Hematopoietic multipotent progenitor cell (in vitro differentiated cells): ENCODE data around the gene DEPDC5. TPM values are rescaled to one million over a fixed set of nuclear protein-coding genes. Genes with fewer than 3 reads are reported as not detected.

ENCODE experiments used
- DNase-seq, 3 donors: peaks; one replicate each; pipeline ENCODE4 v3.0.0-alpha.2; 2011 to 2015; ENCODE audit warnings: low read depth in 2 of 3, low spot score in 2 of 3
- small RNA-seq: library from RNA; depleted of rRNA; stranded (forward); fragments of <200 nt; gene quantifications from one replicate; pipeline ENCODE3, GENCODE V24; 2012
- total RNA-seq: library from RNA; depleted of rRNA; stranded (reverse); fragments of >200 nt; gene quantifications from one replicate; pipeline ENCODE4 v1.2.3, GENCODE V29; 2012

The DEPDC5 gene
- total RNA-seq, 1 donor = 19.7 TPM

DNA sequence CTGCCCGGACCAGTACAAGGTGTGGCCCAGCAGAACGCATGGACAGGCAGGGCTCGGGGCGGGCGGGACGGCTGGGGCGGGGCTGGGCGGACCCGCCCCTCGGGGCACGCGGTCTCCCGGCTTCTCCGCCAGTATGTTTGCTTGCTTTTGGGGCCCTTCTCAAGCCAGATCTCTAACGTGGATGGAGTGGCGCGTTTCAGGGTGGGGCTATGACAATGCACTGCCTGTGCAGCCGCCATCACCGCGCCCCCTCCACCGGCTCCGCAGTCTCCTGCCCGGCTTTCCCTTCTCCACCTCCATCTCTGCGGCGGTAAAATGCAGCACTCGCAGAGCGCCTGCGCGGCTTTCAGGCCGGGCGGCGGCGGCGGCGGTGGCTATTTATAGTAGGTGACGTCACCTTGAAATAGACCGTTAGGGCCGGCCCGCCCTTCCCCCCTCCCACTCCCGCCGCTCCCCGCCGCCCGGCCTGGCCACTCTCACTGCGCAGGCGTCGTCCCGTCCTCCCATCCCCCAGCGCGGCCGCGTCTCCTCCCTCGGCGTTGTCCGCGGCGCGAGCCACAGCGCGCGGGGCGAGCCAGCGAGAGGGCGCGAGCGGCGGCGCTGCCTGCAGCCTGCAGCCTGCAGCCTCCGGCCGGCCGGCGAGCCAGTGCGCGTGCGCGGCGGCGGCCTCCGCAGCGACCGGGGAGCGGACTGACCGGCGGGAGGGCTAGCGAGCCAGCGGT, 190.3 kb downstream of the DEPDC5 start, which contains the start of gene YWHAH:
Gene YWHAH (plus strand): TSS at position 558 of the 722 bp plus-strand sequence. CDS start 199 bp downstream, outside the sequence.
- DNase-seq = peak; percentile 65 to 95 (median 89)

DNA sequence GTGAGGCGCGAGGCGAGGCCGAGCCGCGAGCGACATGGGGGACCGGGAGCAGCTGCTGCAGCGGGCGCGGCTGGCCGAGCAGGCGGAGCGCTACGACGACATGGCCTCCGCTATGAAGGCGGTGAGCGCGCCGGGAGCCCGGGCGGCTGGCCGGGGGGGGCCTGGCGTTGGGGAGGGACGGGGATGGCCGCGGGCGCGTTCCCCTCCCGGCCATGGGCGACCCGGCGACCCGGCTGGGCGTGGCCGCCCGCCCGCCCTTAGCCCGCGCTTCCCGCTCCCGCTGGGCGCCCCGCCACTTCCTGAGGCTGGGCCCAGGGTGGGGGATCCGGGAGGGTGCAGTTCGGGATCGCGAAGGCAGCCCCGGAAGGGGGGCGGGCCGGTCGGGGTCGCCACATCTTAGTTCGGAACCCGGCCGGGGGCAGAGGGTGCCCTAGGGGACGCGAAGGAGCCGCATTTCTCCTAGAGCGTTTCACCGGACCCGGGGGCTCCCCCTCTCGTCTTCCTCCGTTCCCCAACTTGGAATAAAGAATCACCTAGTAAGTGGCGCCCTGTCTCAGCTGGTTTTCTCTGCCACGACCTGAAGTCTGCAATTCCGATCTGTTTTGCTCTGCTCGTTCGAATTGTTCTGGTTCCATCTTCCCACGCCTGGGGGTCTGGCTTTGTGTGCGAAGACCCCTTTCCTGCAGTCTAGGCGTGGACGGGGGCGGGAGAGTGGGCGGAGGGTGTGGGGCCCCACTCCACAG, 191.1 kb downstream of the DEPDC5 start:
- DNase-seq = peak in 2 of 3 donors; percentile 26 to 40

DNA sequence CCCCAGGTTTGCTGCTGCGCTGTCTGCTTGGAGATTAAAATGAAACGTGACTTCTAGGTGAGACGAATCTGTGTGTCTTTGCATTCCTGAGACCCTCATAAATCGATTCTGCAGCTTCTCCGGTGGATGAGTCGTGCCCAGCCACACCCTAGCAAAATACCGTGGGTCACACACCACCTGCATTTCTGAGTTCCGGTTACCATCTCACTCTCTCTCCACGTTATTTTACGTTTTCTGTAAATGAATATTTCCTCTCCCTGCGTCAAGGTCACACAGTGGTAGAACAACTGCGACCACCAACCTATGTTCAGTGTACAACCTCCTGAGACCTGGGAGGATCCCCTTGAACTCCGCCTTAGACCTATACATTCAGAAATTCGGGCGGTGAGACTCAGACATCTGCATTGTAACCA, 191.6 kb downstream of the DEPDC5 start:
- no peak for DNase-seq

DNA sequence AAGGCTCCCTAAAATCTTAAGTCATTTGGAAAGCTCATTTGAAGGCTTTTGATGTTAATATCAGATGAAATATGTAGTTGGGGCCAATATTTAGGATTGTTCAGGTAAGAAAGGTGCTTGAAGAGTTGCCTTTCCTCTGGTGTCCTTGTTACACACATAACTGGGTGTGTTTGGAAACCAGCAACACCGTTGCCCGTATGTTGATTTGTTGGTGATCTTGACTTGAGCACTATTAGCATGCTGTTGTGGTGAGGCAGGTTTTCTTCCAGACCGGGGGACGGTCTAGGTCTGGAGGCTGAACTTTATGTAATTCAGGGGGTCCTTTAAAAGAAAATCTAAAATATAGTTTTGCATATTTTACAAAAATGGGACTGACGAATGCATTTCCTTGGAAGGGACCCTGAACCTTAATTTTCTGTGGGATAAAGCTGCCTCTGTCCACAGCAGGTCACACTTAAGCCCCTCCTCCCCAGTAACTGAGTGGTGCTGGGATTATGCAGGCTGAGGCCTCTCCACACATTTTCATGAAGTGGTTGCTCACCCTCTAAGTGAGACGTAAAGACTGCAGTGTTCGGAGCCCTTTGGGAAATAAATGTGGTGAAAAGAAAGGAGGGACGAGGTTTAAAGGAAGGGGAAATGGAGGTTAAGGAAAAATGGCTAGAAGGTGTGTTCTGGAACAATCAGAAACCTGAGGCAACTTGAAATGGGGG, 192.3 kb downstream of the DEPDC5 start:
- no peak for DNase-seq

DNA sequence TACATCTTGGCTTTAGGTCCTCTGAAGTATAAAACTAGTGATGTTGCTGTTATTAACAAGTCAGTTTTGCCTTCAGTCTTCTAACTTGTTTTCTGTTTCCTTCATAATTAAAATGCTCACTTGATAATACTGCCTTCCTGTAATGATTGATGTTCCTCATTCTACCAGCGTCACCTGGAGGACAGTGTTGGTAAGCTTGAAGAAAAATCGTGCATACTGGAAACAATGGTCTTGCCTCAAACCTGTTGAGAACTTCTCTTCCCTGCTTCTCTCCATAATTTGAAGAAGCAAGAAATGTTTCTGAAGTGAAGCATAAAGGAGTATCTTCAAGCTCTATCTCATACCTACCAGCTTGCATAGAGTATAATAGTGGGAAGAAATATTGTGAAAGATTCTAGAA, 193.5 kb downstream of the DEPDC5 start:
- DNase-seq = peak; percentile 31 to 82 (median 53)

DNA sequence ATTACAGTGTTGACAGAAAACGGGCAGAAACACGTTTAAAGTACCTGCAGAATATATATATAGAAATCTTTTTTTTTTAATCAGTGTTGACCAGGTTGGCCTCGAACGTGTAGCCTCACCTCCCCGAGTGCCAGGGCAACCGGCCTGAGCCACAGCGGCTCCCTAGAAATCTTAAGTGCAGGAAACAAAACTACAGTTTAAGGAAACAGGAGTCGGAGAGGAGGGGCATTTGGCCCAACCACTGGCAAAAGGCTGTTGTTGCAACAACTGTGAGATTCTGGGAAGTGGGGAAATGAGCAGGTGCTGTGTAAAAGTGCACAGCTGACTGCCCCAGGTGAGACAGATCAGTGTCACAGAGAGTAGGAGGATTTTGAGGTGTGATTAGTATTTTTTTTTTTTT, 194.2 kb downstream of the DEPDC5 start:
- no peak for DNase-seq

DNA sequence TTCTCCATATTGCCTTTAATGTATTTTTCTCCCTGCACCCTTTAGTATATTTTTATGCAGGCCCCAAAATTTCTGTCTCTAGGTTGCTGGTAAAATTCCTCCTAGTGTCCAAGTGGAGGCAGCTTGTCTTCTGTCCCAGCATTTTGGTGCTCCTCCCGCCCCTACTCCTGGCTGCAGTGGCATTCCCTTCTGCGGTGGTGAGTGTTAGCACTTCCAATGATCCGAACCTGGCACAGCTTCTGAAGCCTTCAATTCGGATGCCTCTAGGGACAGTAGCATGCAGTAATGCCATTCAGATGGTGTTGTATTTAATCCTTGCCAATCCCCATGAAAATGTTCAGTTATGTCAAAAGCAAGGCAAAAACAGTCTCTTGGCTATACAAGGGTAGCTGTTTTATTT, 196.4 kb downstream of the DEPDC5 start:
- DNase-seq = no peak

DNA sequence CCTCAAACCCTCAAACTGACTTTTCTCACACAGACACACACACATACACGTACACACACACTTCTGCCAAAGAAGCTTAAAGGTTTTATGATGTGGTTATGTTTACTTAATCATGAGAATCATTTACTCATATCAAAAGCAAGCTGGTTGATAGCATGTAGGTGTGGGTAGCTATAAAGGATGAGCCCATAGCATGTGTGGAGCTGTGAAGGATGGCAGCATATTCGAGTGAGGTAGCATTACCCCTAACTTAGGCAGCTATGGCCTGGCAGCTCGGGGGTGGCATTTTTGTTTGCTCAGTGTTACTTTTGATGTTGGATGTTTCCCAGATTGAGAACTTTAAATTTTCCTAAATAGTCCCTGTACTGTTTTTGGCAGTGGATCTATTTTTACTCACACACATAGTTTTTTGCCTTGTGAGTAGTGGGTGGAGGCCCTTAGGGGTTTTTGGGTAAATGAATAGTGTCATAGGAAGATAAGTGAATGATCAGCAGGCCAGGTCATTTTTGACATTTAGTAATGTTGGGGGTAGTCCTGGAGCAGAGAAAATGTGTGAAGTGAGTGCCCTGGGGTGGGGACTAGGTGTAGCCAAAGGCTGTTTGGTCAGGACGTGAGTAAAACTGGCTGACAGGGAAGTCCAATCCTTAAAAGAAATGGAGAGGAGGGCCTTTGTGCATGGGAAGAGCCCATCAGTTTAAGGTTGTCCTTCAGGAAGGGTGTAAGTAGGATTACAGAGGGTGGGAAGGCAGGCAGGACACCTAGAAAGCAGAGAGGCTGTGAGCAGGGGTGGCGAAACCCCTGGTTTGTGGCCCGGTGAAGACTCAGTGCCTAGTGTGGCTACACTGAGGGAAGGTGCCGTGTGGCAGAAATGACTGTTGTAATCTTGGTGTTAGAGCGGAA, 197.6 kb downstream of the DEPDC5 start:
- DNase-seq = no peak

DNA sequence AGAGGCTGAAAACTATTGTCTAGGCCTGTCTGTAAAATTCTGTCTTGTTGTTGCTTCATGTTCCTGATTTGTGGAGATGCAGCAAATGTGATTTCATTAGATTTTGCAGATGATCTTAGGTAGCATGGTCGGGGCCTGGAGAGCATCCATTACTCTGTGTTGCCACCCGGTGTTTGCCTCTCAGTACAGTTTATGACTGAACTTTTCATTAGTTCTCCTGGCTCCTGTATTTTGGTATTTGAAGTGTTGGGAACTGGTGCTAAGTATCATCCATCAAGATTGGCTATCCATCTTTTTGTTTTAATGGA, 198.2 kb downstream of the DEPDC5 start:
- DNase-seq = no peak

DNA sequence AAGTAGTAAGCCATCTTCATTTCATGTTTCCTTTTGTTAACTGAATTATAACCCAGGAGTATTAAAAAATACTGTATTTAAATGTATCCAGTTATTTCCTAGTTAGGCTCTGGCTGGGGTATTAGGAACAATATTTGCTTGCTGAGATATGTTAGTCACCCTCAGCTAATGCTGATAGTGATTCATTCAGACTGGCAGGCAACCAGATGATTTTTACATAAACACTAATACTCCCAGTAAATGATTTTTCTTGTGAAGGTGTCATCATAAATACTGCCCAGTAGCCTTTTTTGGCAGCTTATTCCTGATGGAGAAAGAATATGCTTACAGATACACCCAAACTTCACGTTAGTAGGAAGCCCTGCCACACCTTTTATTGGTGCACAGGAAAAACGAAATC, 198.7 kb downstream of the DEPDC5 start:
- no peak for DNase-seq

DNA sequence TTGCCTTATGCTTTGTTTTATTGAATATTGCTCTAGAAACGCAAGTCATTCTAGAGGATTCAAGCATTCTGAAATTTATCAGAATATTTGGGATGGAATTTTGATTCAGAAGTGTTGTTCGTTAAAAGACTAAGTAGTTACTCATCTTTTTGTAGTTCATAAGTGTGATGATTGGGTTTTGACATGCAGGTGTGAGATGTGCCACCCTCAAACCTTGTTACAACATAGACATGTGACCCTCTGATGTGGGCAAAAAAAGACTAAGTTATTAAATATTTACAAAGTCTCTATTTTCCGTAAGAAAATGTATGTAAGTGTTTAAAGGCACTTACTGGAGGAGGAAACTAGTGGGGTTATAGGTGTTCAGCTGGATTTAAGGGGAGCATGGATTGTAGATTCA, 199.4 kb downstream of the DEPDC5 start:
- DNase-seq = no peak

DNA sequence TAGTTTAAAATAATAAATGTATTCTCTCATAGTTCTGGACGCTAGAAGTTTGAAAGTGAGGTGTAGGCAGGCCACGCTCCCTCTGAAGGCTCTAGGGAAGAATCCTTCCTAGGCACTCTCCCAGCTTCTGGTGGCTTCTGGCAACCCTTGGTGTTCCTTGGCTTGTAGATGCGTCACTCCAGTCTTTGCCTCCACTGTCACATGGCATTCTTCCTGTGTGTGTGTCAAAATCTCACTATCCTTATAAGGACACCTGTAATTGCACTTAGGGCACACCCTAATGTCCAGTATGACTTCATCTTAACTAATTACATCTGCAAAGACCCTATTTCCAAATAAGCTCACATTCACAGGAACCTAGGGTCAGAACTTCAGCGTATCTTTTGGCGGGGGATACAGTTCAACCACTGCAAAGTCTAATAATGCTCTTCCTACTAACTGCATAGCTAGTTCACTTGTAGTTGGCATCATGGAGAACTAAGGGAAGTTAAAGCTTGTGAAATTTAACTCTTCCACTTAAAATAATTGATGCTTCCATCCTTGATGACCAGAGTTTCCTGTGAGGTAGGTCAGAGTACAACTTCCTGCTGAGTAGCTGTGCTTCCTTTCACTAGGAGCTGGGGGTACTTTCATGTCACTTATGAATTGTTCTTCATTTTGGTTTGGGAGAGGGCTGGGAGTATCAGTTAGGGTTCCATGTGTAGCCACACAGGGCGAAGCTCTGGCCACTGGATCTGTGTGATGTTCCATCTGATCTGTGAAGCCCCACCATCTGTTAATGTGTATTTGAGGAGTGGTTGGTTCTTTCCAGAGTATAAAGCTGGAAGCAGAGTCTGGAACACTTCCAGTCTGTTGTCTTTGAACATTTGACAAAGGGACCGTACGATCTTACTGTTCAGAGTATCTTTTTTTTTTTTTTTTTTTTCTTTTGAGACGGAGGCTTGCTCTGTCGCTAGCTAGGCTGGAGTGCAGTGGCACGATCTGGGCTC, 201.0 kb downstream of the DEPDC5 start:
- DNase-seq = no peak

DNA sequence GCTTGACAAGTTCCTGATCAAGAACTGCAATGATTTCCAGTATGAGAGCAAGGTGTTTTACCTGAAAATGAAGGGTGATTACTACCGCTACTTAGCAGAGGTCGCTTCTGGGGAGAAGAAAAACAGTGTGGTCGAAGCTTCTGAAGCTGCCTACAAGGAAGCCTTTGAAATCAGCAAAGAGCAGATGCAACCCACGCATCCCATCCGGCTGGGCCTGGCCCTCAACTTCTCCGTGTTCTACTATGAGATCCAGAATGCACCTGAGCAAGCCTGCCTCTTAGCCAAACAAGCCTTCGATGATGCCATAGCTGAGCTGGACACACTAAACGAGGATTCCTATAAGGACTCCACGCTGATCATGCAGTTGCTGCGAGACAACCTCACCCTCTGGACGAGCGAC, 202.5 kb downstream of the DEPDC5 start:
- DNase-seq = no peak

Small RNA genes lying within 50 kb of the gene (small RNA-seq; reads per million reads assigned to genes)
- gene RN7SL20P = not detected

Other genes starting within 250 kb of the DEPDC5 start
- gene PISD, start 91.8 kb upstream of the DEPDC5 start, total RNA-seq = 71.6 TPM
- 18.3 TPM for gene PRR14L, start 3.9 kb upstream of the DEPDC5 start, total RNA-seq
- gene YWHAH, start 190.5 kb downstream of the DEPDC5 start, total RNA-seq = 94.8 TPM